CD4-positive, alpha-beta memory T cell (primary cell): ENCODE data around the gene RIC8B. TPM values are rescaled to one million over a fixed set of nuclear protein-coding genes. Genes with fewer than 3 reads are reported as not detected.
"Not testable (repeated sequence)": the region's sequence is repeated elsewhere in the genome, so short reads cannot be mapped to it uniquely, and the experiment has no call there.

Experiments
- CTCF ChIA-PET: fragments of 350-600 bp; sonication (Branson Sonifier 250); formaldehyde crosslinking; loops from one replicate; lab custom pipeline; 2021; ENCODE audit warnings: inconsistent platforms; ENCODE audit not compliant: partially characterized antibody; lab: Charles Lee
- POLR2A ChIA-PET: fragments of 350-600 bp; sonication (Branson Sonifier 250); formaldehyde crosslinking; loops from one replicate; lab custom pipeline; 2021; ENCODE audit not compliant: partially characterized antibody; lab: Charles Lee
- DNase-seq, 5 donors: peaks; one replicate each; pipeline versions ENCODE4 v3.0.0 to v3.0.0-alpha.2; 2020 to 2022; ENCODE audit warnings: mixed read lengths in 1 of 5
- H3K27ac ChIP-seq: one replicate; pipeline ENCODE4 v1.7.0; 2013; ENCODE audit warnings: low read depth, low read length
- H3K27me3 ChIP-seq: 2 replicates; pipeline ENCODE4 v1.7.0; 2013; ENCODE audit warnings: mild to moderate bottlenecking, low read length, moderate library complexity; ENCODE audit not compliant: insufficient read depth
- H3K36me3 ChIP-seq: 2 replicates; pipeline ENCODE4 v1.7.0; 2013; ENCODE audit warnings: mild to moderate bottlenecking, low read length, moderate library complexity; ENCODE audit not compliant: insufficient read depth
- H3K4me1 ChIP-seq: 2 replicates; pipeline ENCODE4 v1.7.0; 2013; ENCODE audit warnings: mild to moderate bottlenecking, low read length, moderate library complexity; ENCODE audit not compliant: insufficient read depth
- H3K4me3 ChIP-seq, 2 donors: one replicate each; pipeline ENCODE4 v1.7.0; 2013; ENCODE audit warnings: low read length in 2 of 2, mild to moderate bottlenecking in 1 of 2
- H3K9me3 ChIP-seq, 2 donors: one replicate each; pipeline ENCODE4 v1.7.0; 2013; ENCODE audit warnings: low read length in 2 of 2, control low read depth in 1 of 2; ENCODE audit not compliant: control insufficient read depth in 1 of 2
- H3K27ac Mint-ChIP-seq, 7 donors: one replicate each; pipeline ENCODE4 v1.8.0; 2020 to 2021; ENCODE audit warnings: mixed read lengths in 7 of 7, mild to moderate bottlenecking in 6 of 7, inconsistent platforms in 3 of 7, moderate library complexity in 3 of 7
- H3K27me3 Mint-ChIP-seq, 2 donors: one replicate each; pipeline ENCODE4 v1.8.0; 2020 to 2021; ENCODE audit warnings: mixed read lengths in 2 of 2
- H3K36me3 Mint-ChIP-seq, 2 donors: one replicate each; pipeline ENCODE4 v1.8.0; 2020 to 2021; ENCODE audit warnings: mixed read lengths in 2 of 2, inconsistent platforms in 1 of 2, mild to moderate bottlenecking in 1 of 2
- H3K4me1 Mint-ChIP-seq, 4 donors: one replicate each; pipeline ENCODE4 v1.8.0; 2020 to 2021; ENCODE audit warnings: mixed read lengths in 4 of 4, mild to moderate bottlenecking in 1 of 4
- H3K4me3 Mint-ChIP-seq, 8 donors: one replicate each; pipeline ENCODE4 v1.8.0; 2020 to 2021; ENCODE audit warnings: mixed read lengths in 8 of 8, mild to moderate bottlenecking in 7 of 8, moderate library complexity in 6 of 8, inconsistent platforms in 3 of 8
- H3K9me3 Mint-ChIP-seq, 8 donors: one replicate each; pipeline ENCODE4 v1.8.0; 2020 to 2021; ENCODE audit warnings: mixed read lengths in 8 of 8, mild to moderate bottlenecking in 5 of 8, inconsistent platforms in 3 of 8, moderate library complexity in 1 of 8
- intact Hi-C: fragments of 100-400 bp; cut with micrococcal nuclease; formaldehyde crosslinking; loops from one replicate; pipeline ENCODE4 v1.15.1; 2023
- polyA plus RNA-seq, 2 donors: library from polyadenylated mRNA; unstranded; fragments of 300-500 nt; fragmentation: Illumina TruSeq; gene quantifications; one replicate each; pipeline ENCODE4 v1.2.3, GENCODE V29; 2021
- total RNA-seq, 2 experiments: library from RNA; stranded (reverse); gene quantifications; one replicate each; pipeline ENCODE4 v1.2.3, GENCODE V29; 2021

Gene RIC8B
- total RNA-seq (10 to 100 TPM; 20.8 to 25.0 TPM), polyA plus RNA-seq (10 to 100 TPM in 1 of 2 donors, 1 to 10 TPM in 1; 8.4 to 12.5 TPM)

GRCh38 chr12:106774005-106774807 is at the start of gene RIC8B:
Gene RIC8B, plus strand, starts transcription at chr12:106774682. Its CDS starts 64 bp downstream, at chr12:106774746.
- Histone ChIP-seq H3K9me3 (no peaks in the 10 kb centered on the region), H3K4me1 (peaks cover 32% of the 10 kb centered on the region), H3K27ac (peak within 1 kb of the TSS; percentile 84), H3K36me3 (no peaks in the 10 kb centered on the region), H3K27me3 (no peaks in the 10 kb centered on the region), H3K4me3 (peak within 1 kb of the TSS; percentile 55 to 78)
- DNase-seq, result peak; percentile 73 to 84 (median 77)
- Mint-ChIP-seq H3K4me1 (peaks cover 24 to 51% (median 39%) of the 10 kb centered on the region in 4 donors), H3K9me3 (no peaks in the 10 kb centered on the region), H3K27ac (peak within 1 kb of the TSS; percentile 89 to 99 (median 98)), H3K4me3 (peak within 1 kb of the TSS; percentile 92 to 98 (median 96)), H3K36me3 (peaks cover 0 to 12% of the 10 kb centered on the region in 2 donors), H3K27me3 (no peaks in the 10 kb centered on the region)
- intact Hi-C loops, result loop anchor here (1.0 to 10.0 kb wide), 7 partner anchors 21 to 911 kb away; partner anchors contain the start of genes POLR3B, PWP1, TCP11L2 and TMEM263
- CTCF ChIA-PET, result interaction anchor here (1.8 kb wide), 1 partner anchor 14 kb away, joined by 8 read pairs; no protein-coding TSS in a partner anchor
- POLR2A ChIA-PET, result interaction anchor here (1.0 to 2.0 kb wide), 9 partner anchors 14 to 182 kb away, joined by 3 to 11 read pairs (median 4); partner anchors contain the start of gene TMEM263

- CTCF ChIA-PET, result no interaction called here
- Mint-ChIP-seq H3K27me3 (no peaks in the 10 kb centered on the region), H3K4me1 (peaks cover 0 to 14% (median 6%) of the 10 kb centered on the region in 4 donors), H3K27ac (no peak overlapping the region), H3K9me3 (peaks cover 0 to 2% (median 0%) of the 10 kb centered on the region in 8 donors), H3K4me3 (no peak overlapping the region), H3K36me3 (no peaks in the 10 kb centered on the region)
- Histone ChIP-seq H3K4me1 (no peaks in the 10 kb centered on the region), H3K27ac (no peak overlapping the region), H3K9me3 (no peaks in the 10 kb centered on the region), H3K36me3 (no peaks in the 10 kb centered on the region), H3K27me3 (no peaks in the 10 kb centered on the region), H3K4me3 (no peak overlapping the region)
- intact Hi-C loops, result no loop called here
- POLR2A ChIA-PET, result no interaction called here
- no peak for DNase-seq
Observed at GRCh38 chr12:106724934-106725333, 49.5 kb upstream of the RIC8B start.

- DNase-seq, H3K4me1 ChIP-seq, H3K27ac Mint-ChIP-seq, H3K4me3 ChIP-seq, H3K36me3 ChIP-seq, H3K4me1 Mint-ChIP-seq, intact Hi-C loops, CTCF ChIA-PET, H3K27me3 Mint-ChIP-seq, POLR2A ChIA-PET, H3K9me3 Mint-ChIP-seq, H3K9me3 ChIP-seq, H3K27ac ChIP-seq, H3K36me3 Mint-ChIP-seq, H3K27me3 ChIP-seq, H3K4me3 Mint-ChIP-seq: not testable (repeated sequence)
Observed at GRCh38 chr12:106726603-106727202, 47.8 kb upstream of the RIC8B start.

- ChIA-PET POLR2A (no interaction called here), CTCF (no interaction called here)
- no peaks in the 10 kb centered on the region for H3K36me3 ChIP-seq
- no peaks in the 10 kb centered on the region for H3K9me3 ChIP-seq
- intact Hi-C loops, result no loop called here
- no peak for DNase-seq
- no peaks in the 10 kb centered on the region for H3K27me3 ChIP-seq
- no peak overlapping the region for H3K27ac ChIP-seq
- Mint-ChIP-seq H3K36me3 (no peaks in the 10 kb centered on the region), H3K27ac (no peak overlapping the region), H3K4me3 (no peak overlapping the region), H3K9me3 (peaks cover 0 to 2% (median 0%) of the 10 kb centered on the region in 8 donors), H3K4me1 (no peaks in the 10 kb centered on the region), H3K27me3 (no peaks in the 10 kb centered on the region)
- no peak overlapping the region for H3K4me3 ChIP-seq
- no peaks in the 10 kb centered on the region for H3K4me1 ChIP-seq
Observed at GRCh38 chr12:106729611-106730010, 44.9 kb upstream of the RIC8B start.

GRCh38 chr12:106732890-106733289 is 41.6 kb upstream of the RIC8B start:
- intact Hi-C loops, result no loop called here
- Histone ChIP-seq H3K9me3 (no peaks in the 10 kb centered on the region), H3K4me3 (no peak overlapping the region), H3K27ac (no peak overlapping the region), H3K36me3 (no peaks in the 10 kb centered on the region), H3K27me3 (no peaks in the 10 kb centered on the region), H3K4me1 (no peaks in the 10 kb centered on the region)
- ChIA-PET POLR2A (no interaction called here), CTCF (interaction anchor here (1.9 kb wide), 1 partner anchor 109 kb away, joined by 5 read pairs; no protein-coding TSS in a partner anchor)
- Mint-ChIP-seq H3K9me3 (no peaks in the 10 kb centered on the region), H3K36me3 (no peaks in the 10 kb centered on the region), H3K4me3 (no peak overlapping the region), H3K4me1 (peaks cover 1 to 10% (median 7%) of the 10 kb centered on the region in 4 donors), H3K27me3 (no peaks in the 10 kb centered on the region), H3K27ac (no peak overlapping the region)
- DNase-seq, result no peak

GRCh38 chr12:106733660-106734059 is 40.8 kb upstream of the RIC8B start:
- Histone ChIP-seq H3K9me3 (no peaks in the 10 kb centered on the region), H3K4me3 (no peak overlapping the region), H3K27me3 (no peaks in the 10 kb centered on the region), H3K36me3 (no peaks in the 10 kb centered on the region), H3K4me1 (no peaks in the 10 kb centered on the region), H3K27ac (no peak overlapping the region)
- no peaks in the 10 kb centered on the region for H3K36me3 Mint-ChIP-seq
- CTCF ChIA-PET, result interaction anchor here (0.6 to 1.9 kb wide), 2 partner anchors 108 to 110 kb away, joined by 3 to 5 read pairs; no protein-coding TSS in a partner anchor
- no peak overlapping the region for H3K27ac Mint-ChIP-seq
- H3K27me3 Mint-ChIP-seq, result no peaks in the 10 kb centered on the region
- no peak for DNase-seq
- no peaks in the 10 kb centered on the region for H3K9me3 Mint-ChIP-seq
- peaks cover 1 to 10% (median 7%) of the 10 kb centered on the region in 4 donors for H3K4me1 Mint-ChIP-seq
- intact Hi-C loops, result no loop called here
- POLR2A ChIA-PET, result no interaction called here
- H3K4me3 Mint-ChIP-seq, result no peak overlapping the region
